ENCODE data around the gene DOP1A.

GRCh38 chr6:83071023-83071422, 3.6 kb downstream of the DOP1A start:
- no peak for TF ChIP-seq CTCF (IDR thresholded peaks at IDR 0.05)
- TF ChIP-seq EZH2 (IDR thresholded peaks at IDR 0.05; ENCODE audit: borderline replicate concordance, insufficient read depth, low read depth, low read length, poor library complexity, severe bottlenecking), result no peak

Data from B cell (primary cell).